LNCaP clone FGC (cell line): ENCODE measurements around the gene UST.

Source experiments
- DNase-seq: peaks from one replicate; pipeline ENCODE4 v3.0.0-alpha.2; 2011; ENCODE audit warnings: low read depth
- H3K4me3 ChIP-seq: 2 replicates; pipeline ENCODE4 v1.5.1; 2011; ENCODE audit warnings: mild to moderate bottlenecking, low read depth, low read length, control low read depth
- CTCF ChIP-seq: IDR thresholded peaks from 2 replicates; pipeline ENCODE4 v1.5.1; 2012; ENCODE audit warnings: mild to moderate bottlenecking; ENCODE audit not compliant: control insufficient read depth, insufficient read depth; ENCODE audit errors: extremely low read depth

Gene UST

GRCh38 chr6:148928811-148929210 is 182.0 kb downstream of the UST start:
- no peak for TF ChIP-seq CTCF
- H3K4me3 ChIP-seq = no peak overlapping the region
- DNase-seq = no peak

GRCh38 chr6:148932208-148932607 is 185.4 kb downstream of the UST start:
- DNase-seq = no peak
- H3K4me3 ChIP-seq = no peak overlapping the region
- no peak for TF ChIP-seq CTCF

GRCh38 chr6:148932731-148933130 is 185.9 kb downstream of the UST start:
- no peak overlapping the region for H3K4me3 ChIP-seq
- TF ChIP-seq CTCF = no peak
- no peak for DNase-seq

- no peak overlapping the region for H3K4me3 ChIP-seq
- TF ChIP-seq CTCF = no peak
- no peak for DNase-seq
These were observed 187.7 kb downstream of the UST start for GRCh38 chr6:148934539-148934938.

- no peak for DNase-seq
- no peak for TF ChIP-seq CTCF
- H3K4me3 ChIP-seq = no peak overlapping the region
These were observed 188.1 kb downstream of the UST start for GRCh38 chr6:148934961-148935360.

- TF ChIP-seq CTCF = no peak
- no peak overlapping the region for H3K4me3 ChIP-seq
- no peak for DNase-seq
These were observed 189.0 kb downstream of the UST start for GRCh38 chr6:148935705-148936435.

GRCh38 chr6:148943451-148943850 is 196.6 kb downstream of the UST start:
- TF ChIP-seq CTCF = no peak
- H3K4me3 ChIP-seq = no peak overlapping the region
- DNase-seq = no peak
